SU-DHL-6 (cell line): ENCODE results near the gene RBMY1J.
"Not testable (repeated sequence)": the region's sequence is repeated elsewhere in the genome, so short reads cannot be mapped to it uniquely, and the experiment has no call there.

Source experiments
- H2AFZ ChIP-seq: fragments of 200-600 bp; sonication (generic); 2 replicates; pipeline ENCODE4 v1.6.1; 2014; ENCODE audit warnings: low read depth, mild to moderate bottlenecking, moderate library complexity, mixed read lengths, antibody characterized with exemption, low read length; ENCODE audit not compliant: severe bottlenecking
- H3F3A ChIP-seq: fragments of 200-600 bp; shearing (Covaris generic); 2 replicates; pipeline ENCODE4 v1.6.0; 2016; ENCODE audit warnings: antibody characterized with exemption, mild to moderate bottlenecking; ENCODE audit not compliant: insufficient read depth
- H3K27ac ChIP-seq: fragments of 200-600 bp; sonication (generic); 2 replicates; pipeline ENCODE4 v1.5.1; 2016; ENCODE audit warnings: low read depth, mild to moderate bottlenecking, low read length, moderate library complexity, mixed read lengths
- H3K27me3 ChIP-seq: fragments of 200-600 bp; sonication (generic), shearing (Covaris generic); 2 replicates; pipeline ENCODE4 v1.6.0; 2014; ENCODE audit warnings: mild to moderate bottlenecking, low read length
- H3K36me3 ChIP-seq: fragments of 200-600 bp; sonication (generic); 2 replicates; pipeline ENCODE4 v1.6.1; 2014; ENCODE audit warnings: mild to moderate bottlenecking, low read length, mixed read lengths
- H3K4me2 ChIP-seq: fragments of 300-600, 200-600 bp; shearing (Covaris generic), sonication (generic); 2 replicates; pipeline ENCODE4 v1.6.0; 2014; ENCODE audit warnings: low read length, low read depth, mild to moderate bottlenecking; ENCODE audit not compliant: poor library complexity, severe bottlenecking
- H3K4me3 ChIP-seq: fragments of 200-600 bp; sonication (generic); 2 replicates; pipeline ENCODE4 v1.5.1; 2014; ENCODE audit warnings: antibody characterized with exemption, low read length, mild to moderate bottlenecking, mixed read lengths; ENCODE audit not compliant: insufficient read depth, poor library complexity, severe bottlenecking
- H3K79me2 ChIP-seq: fragments of 200-600 bp; sonication (generic); 2 replicates; pipeline ENCODE4 v1.6.1; 2014; ENCODE audit warnings: mild to moderate bottlenecking, low read length, moderate library complexity; ENCODE audit not compliant: insufficient read depth
- H3K9ac ChIP-seq: fragments of 200-600 bp; sonication (generic); 2 replicates; pipeline ENCODE4 v1.7.0; 2014; ENCODE audit warnings: mild to moderate bottlenecking, low read length
- H3K9me2 ChIP-seq: fragments of 200-600 bp; sonication (generic); replicated peaks from 2 replicates; pipeline ENCODE4 v1.6.1; 2014; ENCODE audit warnings: low read length; ENCODE audit not compliant: insufficient read depth
- H3K9me3 ChIP-seq: fragments of 200-600 bp; sonication (generic); 2 replicates; pipeline ENCODE4 v1.6.1; 2014; ENCODE audit warnings: low read length, mixed read lengths; ENCODE audit not compliant: insufficient read depth
- H4K20me1 ChIP-seq: fragments of 200-600 bp; sonication (generic); 2 replicates; pipeline ENCODE4 v1.6.1; 2014; ENCODE audit warnings: low read depth, mild to moderate bottlenecking, antibody characterized with exemption, low read length, moderate library complexity, mixed read lengths
- EZH2phosphoT487 ChIP-seq: fragments of 200-600 bp; sonication (generic), shearing (Covaris generic); conservative IDR thresholded peaks from 2 replicates; pipeline ENCODE4 v1.6.1; 2018; ENCODE audit warnings: mild to moderate bottlenecking, antibody characterized with exemption, low read length, moderate library complexity, mixed read lengths
- TF ChIP-seq, protein P1 (sequence below): fragments of 200-600 bp; sonication (generic); IDR thresholded peaks from one replicate; pipeline ENCODE4 v1.5.1; 2017; ENCODE audit warnings: antibody characterized with exemption, mild to moderate bottlenecking, low read length, moderate library complexity; ENCODE audit not compliant: insufficient read depth, poor library complexity, severe bottlenecking

RBMY1J gene

GRCh38 chrY:22403110-22403509 is at the start of gene RBMY1J:
TSS of gene RBMY1J (plus strand) at chrY:22403410. CDS start at chrY:22405448, 2,038 bp downstream.
- not testable (repeated sequence) for H3K9ac ChIP-seq, H3K9me2 ChIP-seq, H3K9me3 ChIP-seq, H3K27me3 ChIP-seq, H2AFZ ChIP-seq, H3K4me3 ChIP-seq, H3K36me3 ChIP-seq, H3K27ac ChIP-seq, H4K20me1 ChIP-seq, H3K79me2 ChIP-seq, H3F3A ChIP-seq, H3K4me2 ChIP-seq

DNA sequence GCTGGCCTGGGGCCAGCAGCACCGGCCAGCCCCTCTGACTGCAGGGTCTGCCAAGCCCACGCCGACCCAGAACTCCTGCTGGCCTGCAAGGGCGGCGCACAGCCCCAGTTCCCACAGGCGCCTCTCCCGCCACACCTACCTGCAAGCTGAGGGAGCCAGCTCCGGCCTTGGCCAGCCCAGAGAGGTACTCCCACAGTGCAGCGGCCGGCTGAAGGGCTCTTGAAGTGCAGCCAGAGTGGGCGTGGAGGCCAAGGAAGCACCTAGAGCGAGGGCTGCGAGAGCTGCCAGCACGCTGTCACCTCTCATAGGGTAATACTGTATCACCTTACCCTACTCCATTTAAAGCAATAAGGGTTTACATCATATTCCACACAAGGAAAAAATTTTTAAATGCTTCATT is 35.8 kb upstream of the RBMY1J start:
- no peak overlapping the region for H3K9ac ChIP-seq
- no peak overlapping the region for H3K4me2 ChIP-seq
- H3F3A ChIP-seq: no peaks in the 10 kb centered on the region
- H2AFZ ChIP-seq: no peak overlapping the region
- H3K79me2 ChIP-seq: no peaks in the 10 kb centered on the region
- H4K20me1 ChIP-seq: no peaks in the 10 kb centered on the region
- H3K36me3 ChIP-seq: no peaks in the 10 kb centered on the region
- no peaks in the 10 kb centered on the region for H3K9me2 ChIP-seq
- no peak overlapping the region for H3K4me3 ChIP-seq
- H3K27ac ChIP-seq: no peak overlapping the region
- H3K9me3 ChIP-seq: no peaks in the 10 kb centered on the region
- H3K27me3 ChIP-seq: no peaks in the 10 kb centered on the region
- TF ChIP-seq, protein P1, sequence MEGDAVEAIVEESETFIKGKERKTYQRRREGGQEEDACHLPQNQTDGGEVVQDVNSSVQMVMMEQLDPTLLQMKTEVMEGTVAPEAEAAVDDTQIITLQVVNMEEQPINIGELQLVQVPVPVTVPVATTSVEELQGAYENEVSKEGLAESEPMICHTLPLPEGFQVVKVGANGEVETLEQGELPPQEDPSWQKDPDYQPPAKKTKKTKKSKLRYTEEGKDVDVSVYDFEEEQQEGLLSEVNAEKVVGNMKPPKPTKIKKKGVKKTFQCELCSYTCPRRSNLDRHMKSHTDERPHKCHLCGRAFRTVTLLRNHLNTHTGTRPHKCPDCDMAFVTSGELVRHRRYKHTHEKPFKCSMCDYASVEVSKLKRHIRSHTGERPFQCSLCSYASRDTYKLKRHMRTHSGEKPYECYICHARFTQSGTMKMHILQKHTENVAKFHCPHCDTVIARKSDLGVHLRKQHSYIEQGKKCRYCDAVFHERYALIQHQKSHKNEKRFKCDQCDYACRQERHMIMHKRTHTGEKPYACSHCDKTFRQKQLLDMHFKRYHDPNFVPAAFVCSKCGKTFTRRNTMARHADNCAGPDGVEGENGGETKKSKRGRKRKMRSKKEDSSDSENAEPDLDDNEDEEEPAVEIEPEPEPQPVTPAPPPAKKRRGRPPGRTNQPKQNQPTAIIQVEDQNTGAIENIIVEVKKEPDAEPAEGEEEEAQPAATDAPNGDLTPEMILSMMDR: no peak
- TF ChIP-seq EZH2phosphoT487: no peak

GRCh38 chrY:22370623-22371022 is 32.6 kb upstream of the RBMY1J start:
- Histone ChIP-seq H3K4me2 (no peak overlapping the region), H3K4me3 (no peak overlapping the region), H3K79me2 (no peaks in the 10 kb centered on the region), H2AFZ (no peak overlapping the region), H3F3A (no peaks in the 10 kb centered on the region), H3K9ac (no peak overlapping the region), H3K27ac (no peak overlapping the region), H4K20me1 (no peaks in the 10 kb centered on the region), H3K9me2 (no peaks in the 10 kb centered on the region), H3K36me3 (no peaks in the 10 kb centered on the region), H3K9me3 (no peaks in the 10 kb centered on the region), H3K27me3 (no peaks in the 10 kb centered on the region)
- TF ChIP-seq, protein P1: no peak
- no peak for TF ChIP-seq EZH2phosphoT487

DNA sequence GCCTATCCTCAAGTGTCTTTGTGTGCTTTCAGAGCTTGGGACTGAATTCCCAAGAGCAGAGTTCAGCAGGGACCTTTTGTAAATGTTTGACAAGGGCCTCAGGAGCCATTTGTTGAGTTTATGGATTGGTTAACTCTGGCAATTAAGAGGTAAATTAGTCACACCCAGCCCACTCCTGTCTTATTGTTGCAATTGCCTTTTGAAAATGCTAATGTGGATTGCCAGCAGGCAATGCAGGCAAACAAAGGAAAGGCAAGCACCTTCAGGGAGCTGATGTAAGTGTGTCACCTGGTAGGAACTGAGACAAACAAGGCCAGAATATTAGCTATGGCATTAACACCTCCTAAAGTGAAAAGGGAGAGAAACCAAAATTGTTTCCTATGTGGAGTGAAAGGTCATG is 29.7 kb upstream of the RBMY1J start:
- H4K20me1 ChIP-seq: no peaks in the 10 kb centered on the region
- no peaks in the 10 kb centered on the region for H3F3A ChIP-seq
- H3K4me2 ChIP-seq: no peak overlapping the region
- H3K9me2 ChIP-seq: no peaks in the 10 kb centered on the region
- no peaks in the 10 kb centered on the region for H3K27me3 ChIP-seq
- no peaks in the 10 kb centered on the region for H3K36me3 ChIP-seq
- H3K79me2 ChIP-seq: no peaks in the 10 kb centered on the region
- H3K9ac ChIP-seq: no peak overlapping the region
- no peak overlapping the region for H3K27ac ChIP-seq
- H2AFZ ChIP-seq: no peak overlapping the region
- no peaks in the 10 kb centered on the region for H3K9me3 ChIP-seq
- no peak overlapping the region for H3K4me3 ChIP-seq
- TF ChIP-seq, protein P1: no peak
- TF ChIP-seq EZH2phosphoT487: no peak

GRCh38 chrY:22444718-22445396 is 41.6 kb downstream of the RBMY1J start:
- H3K9ac ChIP-seq, H4K20me1 ChIP-seq, H3K9me3 ChIP-seq, H3K4me3 ChIP-seq, H3K79me2 ChIP-seq, H3F3A ChIP-seq, H3K36me3 ChIP-seq, H3K9me2 ChIP-seq, H3K27ac ChIP-seq, H3K27me3 ChIP-seq, H2AFZ ChIP-seq, H3K4me2 ChIP-seq: not testable (repeated sequence)

DNA sequence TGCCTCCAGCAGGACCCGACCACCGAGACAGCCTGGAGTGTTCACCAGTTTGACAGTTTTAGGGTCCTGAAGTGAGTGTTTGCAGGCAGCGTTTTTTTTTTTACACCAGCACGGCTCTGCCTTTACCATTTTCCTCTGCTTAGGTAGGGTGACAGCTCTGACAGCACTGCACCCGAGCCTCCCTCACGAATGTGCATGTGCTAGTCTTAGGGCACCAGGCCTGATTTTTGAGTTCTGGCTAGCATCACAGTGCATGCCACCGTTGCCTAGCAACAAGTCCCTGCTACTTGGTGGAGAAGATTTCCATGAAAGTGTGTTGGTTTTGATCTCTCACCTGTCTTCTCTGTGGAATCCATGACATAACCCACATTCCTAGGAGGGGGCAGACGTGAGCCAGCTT is 52.3 kb downstream of the RBMY1J start:
- not testable (repeated sequence) for H3K27me3 ChIP-seq, H3K4me3 ChIP-seq, H3K9me3 ChIP-seq, H3K9ac ChIP-seq, H3F3A ChIP-seq, H3K9me2 ChIP-seq, H4K20me1 ChIP-seq, H3K79me2 ChIP-seq, H3K36me3 ChIP-seq, H3K4me2 ChIP-seq, H2AFZ ChIP-seq, H3K27ac ChIP-seq
